Small intestine (tissue), 7 donors: Measurements from ENCODE around the gene SEMA4G. TPM values are rescaled to one million over a fixed set of nuclear protein-coding genes. Genes with fewer than 3 reads are reported as not detected.

ENCODE experiments used
- DNase-seq, 2 donors: peaks; one replicate each; pipeline versions ENCODE4 v3.0.0 to v3.0.0-alpha.2; 2013
- FAIRE-seq: peaks from 2 replicates; lab custom pipeline; 2012; peaks lifted over from hg19 to GRCh38; lab: Jason Lieb, UNC
- H3K27ac ChIP-seq, 3 donors: one replicate each; pipeline ENCODE4 v1.5.1; 2013; ENCODE audit warnings: low read length in 2 of 3, mild to moderate bottlenecking in 2 of 3, control low read depth in 1 of 3, inconsistent platforms in 1 of 3, low read depth in 1 of 3, moderate library complexity in 1 of 3
- H3K27me3 ChIP-seq, 3 donors: one replicate each; pipeline ENCODE4 v1.6.1; 2013; ENCODE audit warnings: low read length in 3 of 3, inconsistent platforms in 1 of 3; ENCODE audit not compliant: control insufficient read depth in 3 of 3, insufficient read depth in 3 of 3
- H3K36me3 ChIP-seq, 3 donors: one replicate each; pipeline ENCODE4 v1.6.1; 2013; ENCODE audit warnings: low read length in 3 of 3, inconsistent platforms in 1 of 3, low read depth in 1 of 3, mild to moderate bottlenecking in 1 of 3, moderate library complexity in 1 of 3; ENCODE audit not compliant: control insufficient read depth in 3 of 3, insufficient read depth in 2 of 3
- H3K4me1 ChIP-seq, 3 donors: one replicate each; pipeline ENCODE4 v1.6.1; 2013; ENCODE audit warnings: low read length in 2 of 3, inconsistent platforms in 1 of 3, low read depth in 1 of 3, mild to moderate bottlenecking in 1 of 3, moderate library complexity in 1 of 3; ENCODE audit not compliant: control insufficient read depth in 3 of 3, insufficient read depth in 2 of 3
- H3K4me3 ChIP-seq, 3 donors: one replicate each; pipeline ENCODE4 v1.5.1; 2013; ENCODE audit warnings: low read length in 3 of 3, control low read depth in 1 of 3, inconsistent platforms in 1 of 3, low read depth in 1 of 3, mild to moderate bottlenecking in 1 of 3, moderate library complexity in 1 of 3
- H3K9me3 ChIP-seq, 2 donors: one replicate each; pipeline ENCODE4 v1.6.1; 2013; ENCODE audit warnings: low read depth in 1 of 2, low read length in 1 of 2; ENCODE audit not compliant: control insufficient read depth in 2 of 2, insufficient read depth in 1 of 2
- WGBS, 3 donors: extraction: QIAGEN DNeasy Blood & Tissue Kit; methylation state at CpG; one replicate each; pipeline ENCODE4 v1.1.7; 2013; 5-methylcytosine and 5-hydroxymethylcytosine counted together
- polyA plus RNA-seq, 4 donors: library from polyadenylated mRNA; stranded (reverse) in 3 of 4; unstranded in 1 of 4; fragments of 200-250 nt in 3 of 4; fragments of 120-200 nt in 1 of 4; gene quantifications; one replicate each; pipeline versions ENCODE4 v1.2.1 to v1.2.3, GENCODE V29; 2013
- donor health status: healthy with polysubstance abuse.
- donor health status: control.
- donor health status: control.
- donor health status: Bipolar disorder and iron deficiency.
- donor health status: healthy.

The SEMA4G gene
- polyA plus RNA-seq, 4 donors: 44.9 to 153 (median 104) TPM

DNA sequence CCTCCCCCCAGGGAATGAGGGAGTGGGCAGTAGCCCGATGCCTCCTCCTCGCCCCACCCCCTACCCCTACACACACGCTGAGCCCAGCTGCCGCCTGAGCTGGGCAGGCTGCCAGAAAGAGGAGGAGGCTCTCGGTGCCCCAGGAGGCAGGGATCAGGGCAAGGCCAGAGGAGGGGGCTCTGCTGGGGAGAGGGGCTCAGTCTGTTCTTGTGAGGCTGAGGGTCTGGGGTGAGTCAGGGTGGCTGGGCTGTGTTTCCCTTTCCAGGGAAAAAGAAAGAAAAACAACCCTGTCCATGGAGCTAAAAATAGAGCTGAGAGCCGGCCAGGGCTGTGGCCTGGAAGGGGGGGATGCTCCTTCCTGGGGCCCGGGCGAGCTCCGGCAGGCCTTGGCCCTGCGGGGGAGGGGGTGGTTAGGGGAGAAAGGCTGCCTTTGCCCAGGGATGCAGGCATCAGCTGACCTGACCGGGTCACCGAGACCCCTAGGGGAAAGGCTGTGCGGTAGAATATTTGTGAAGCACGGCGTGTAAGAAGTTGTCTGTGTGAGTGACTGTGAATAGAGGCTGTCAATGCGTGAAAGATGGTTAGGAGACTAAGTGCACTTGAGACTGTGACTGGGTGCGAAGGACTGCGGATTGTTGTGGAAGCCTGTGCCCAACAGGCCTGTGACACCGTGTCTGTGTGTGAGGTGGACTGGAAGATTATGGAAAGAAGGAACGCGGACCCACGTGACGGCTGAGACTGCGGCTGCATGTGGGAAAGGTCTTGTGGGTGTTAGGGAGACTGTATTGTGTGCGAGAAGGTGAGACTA lies 29.1 kb downstream of the SEMA4G start:
- 3 to 5% (median 4%) methylated on average over 23 to 25 of the region's 25 CpGs for WGBS, 3 donors
- peak overlapping the region; percentile 84 to 96 (median 93) for H3K27ac ChIP-seq
- H3K36me3 ChIP-seq: peaks cover 0 to 32% (median 5%) of the 10 kb centered on the region in 3 donors
- DNase-seq (peak; percentile 85 to 93), FAIRE-seq (no peak)
- H3K27me3 ChIP-seq: no peaks in the 10 kb centered on the region
- H3K9me3 ChIP-seq: no peaks in the 10 kb centered on the region
- peak overlapping the region; percentile 66 to 86 (median 84) for H3K4me3 ChIP-seq
- H3K4me1 ChIP-seq: peaks cover 3 to 34% (median 3%) of the 10 kb centered on the region in 3 donors

- peaks cover 2 to 34% (median 6%) of the 10 kb centered on the region in 3 donors for H3K36me3 ChIP-seq
- WGBS, 3 donors: 0 to 1% (median 1%) methylated on average over 53 to 83 of the region's 83 CpGs
- peaks cover 3 to 34% (median 3%) of the 10 kb centered on the region in 3 donors for H3K4me1 ChIP-seq
- no peaks in the 10 kb centered on the region for H3K27me3 ChIP-seq
- peak overlapping the region; percentile 76 to 86 (median 84) for H3K4me3 ChIP-seq
- DNase-seq (peak; percentile 67 to 90), FAIRE-seq (no peak)
- peak overlapping the region; percentile 84 to 96 (median 93) for H3K27ac ChIP-seq
- H3K9me3 ChIP-seq: no peaks in the 10 kb centered on the region
These were observed 29.9 kb downstream of the SEMA4G start for GRCh38 chr10:100998991-100999741.

DNA sequence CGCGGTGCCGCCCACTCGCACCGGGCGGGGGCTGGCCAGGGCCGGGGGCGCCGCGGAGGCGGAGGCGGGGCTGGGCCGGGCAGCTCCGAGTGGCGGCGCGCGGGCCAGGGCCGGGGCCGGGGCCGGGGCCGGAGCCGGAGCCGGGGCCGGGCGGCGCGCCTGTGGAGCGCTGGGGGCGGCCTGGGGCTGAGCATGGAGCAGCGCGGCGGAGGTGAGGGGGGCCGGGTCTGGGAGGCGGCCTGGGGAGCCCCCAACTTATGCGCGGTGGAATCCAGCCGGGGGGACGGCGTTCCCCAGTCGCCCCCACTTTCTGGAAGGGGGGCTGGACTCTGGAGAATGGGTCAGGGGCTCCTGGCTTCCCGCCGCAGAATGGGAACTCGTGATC lies 30.4 kb downstream of the SEMA4G start, which contains the start of gene LZTS2:
TSS of gene LZTS2 (plus strand) at position 67 of the 385 bp plus-strand sequence. CDS start 2,731 bp downstream, outside the sequence.
- peaks cover 3 to 33% (median 6%) of the 10 kb centered on the region in 3 donors for H3K36me3 ChIP-seq
- no peaks in the 10 kb centered on the region for H3K9me3 ChIP-seq
- peak within 1 kb of the TSS; percentile 76 to 86 (median 84) for H3K4me3 ChIP-seq
- WGBS, 3 donors: 0 to 3% (median 1%) methylated on average over 11 to 44 of the region's 44 CpGs
- H3K4me1 ChIP-seq: peaks cover 3 to 34% (median 3%) of the 10 kb centered on the region in 3 donors
- H3K27ac ChIP-seq: peak within 1 kb of the TSS; percentile 84 to 96 (median 95)
- FAIRE-seq (no peak), DNase-seq (peak in 1 of 2 donors; percentile 44)
- H3K27me3 ChIP-seq: no peaks in the 10 kb centered on the region

GRCh38 chr10:101000127-101000914 lies 31.0 kb downstream of the SEMA4G start:
- peak; percentile 37 to 70 for DNase-seq
- no peak for FAIRE-seq
- Histone ChIP-seq H3K27ac (peak overlapping the region; percentile 77 to 95 (median 90)), H3K36me3 (peaks cover 3 to 37% (median 6%) of the 10 kb centered on the region in 3 donors), H3K4me3 (peak overlapping the region; percentile 58 to 86 (median 76)), H3K27me3 (no peaks in the 10 kb centered on the region), H3K4me1 (peaks cover 3 to 34% (median 3%) of the 10 kb centered on the region in 3 donors), H3K9me3 (no peaks in the 10 kb centered on the region)
- WGBS, 3 donors: 13 to 27% (median 16%) methylated on average over 17 to 19 of the region's 19 CpGs

DNA sequence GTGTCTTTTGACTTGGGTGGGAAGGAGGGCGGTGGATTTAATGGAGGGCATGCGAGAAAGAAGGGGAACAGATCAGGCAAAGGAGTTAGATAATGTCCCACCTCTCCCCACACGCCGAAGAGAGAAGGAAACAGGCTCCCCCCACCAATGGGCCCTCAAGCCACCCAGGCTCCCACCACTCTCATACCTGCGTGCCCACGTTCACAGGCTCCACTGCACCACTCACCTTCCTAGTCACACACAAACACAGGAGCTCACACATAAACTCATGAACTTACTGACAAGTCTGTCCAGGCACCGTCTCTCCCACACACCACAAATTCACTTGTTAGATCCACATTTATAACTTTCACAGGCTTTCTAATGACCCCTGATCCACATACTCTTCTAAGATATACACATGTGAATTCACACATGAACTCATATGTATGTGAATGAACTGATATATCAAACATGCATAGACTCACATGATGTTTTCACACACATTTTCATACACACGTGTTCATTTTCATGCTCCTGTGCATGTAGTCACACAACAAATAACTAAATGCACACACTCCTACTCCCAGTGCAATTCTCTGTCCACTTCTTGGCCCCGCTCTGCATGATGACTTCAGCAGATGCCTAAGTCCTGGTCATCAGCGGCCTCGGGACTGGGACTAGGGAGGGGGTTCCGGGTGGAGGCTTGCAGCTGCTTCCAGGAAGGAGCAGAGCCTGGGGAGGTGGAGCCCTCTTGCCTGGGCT lies 31.8 kb downstream of the SEMA4G start:
- DNase-seq: peak; percentile 38 to 84
- 38 to 52% (median 43%) methylated on average over 12 of the region's 12 CpGs for WGBS, 3 donors
- FAIRE-seq: no peak

GRCh38 chr10:101001659-101002035 lies 32.3 kb downstream of the SEMA4G start:
- DNase-seq: no peak
- 63 to 81% (median 75%) methylated on average over 5 of the region's 5 CpGs for WGBS, 3 donors

More for the DNA sequence above, 31.8 kb downstream of the SEMA4G start:
- peak overlapping the region in 2 of 3 donors; percentile 58 to 86 for H3K4me3 ChIP-seq
- no peaks in the 10 kb centered on the region for H3K9me3 ChIP-seq
- H3K4me1 ChIP-seq: peaks cover 3 to 37% (median 3%) of the 10 kb centered on the region in 3 donors
- peaks cover 3 to 44% (median 6%) of the 10 kb centered on the region in 3 donors for H3K36me3 ChIP-seq
- no peaks in the 10 kb centered on the region for H3K27me3 ChIP-seq
- peak overlapping the region; percentile 77 to 95 (median 90) for H3K27ac ChIP-seq

DNA sequence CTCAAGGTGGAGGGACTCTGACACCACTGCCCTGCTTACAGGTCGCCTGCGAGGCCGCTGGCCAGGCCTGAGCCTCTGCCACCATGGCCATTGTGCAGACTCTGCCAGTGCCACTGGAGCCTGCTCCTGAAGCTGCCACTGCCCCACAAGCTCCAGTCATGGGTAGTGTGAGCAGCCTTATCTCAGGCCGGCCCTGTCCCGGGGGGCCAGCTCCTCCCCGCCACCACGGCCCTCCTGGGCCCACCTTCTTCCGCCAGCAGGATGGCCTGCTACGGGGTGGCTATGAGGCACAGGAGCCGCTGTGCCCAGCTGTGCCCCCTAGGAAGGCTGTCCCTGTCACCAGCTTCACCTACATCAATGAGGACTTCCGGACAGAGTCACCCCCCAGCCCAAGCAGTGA lies 33.2 kb downstream of the SEMA4G start:
- Histone ChIP-seq H3K27me3 (no peaks in the 10 kb centered on the region), H3K36me3 (peaks cover 4 to 58% (median 6%) of the 10 kb centered on the region in 3 donors), H3K27ac (peak overlapping the region in 1 of 3 donors; percentile 90), H3K4me3 (no peak overlapping the region), H3K4me1 (peaks cover 0 to 42% (median 0%) of the 10 kb centered on the region in 3 donors), H3K9me3 (no peaks in the 10 kb centered on the region)
- FAIRE-seq (no peak), DNase-seq (no peak)
- WGBS, 3 donors: 85 to 92% (median 85%) methylated on average over 11 of the region's 11 CpGs

More at GRCh38 chr10:101001659-101002035, 32.3 kb downstream of the SEMA4G start:
- Histone ChIP-seq H3K27ac (peak overlapping the region in 2 of 3 donors; percentile 90 to 95), H3K4me1 (peaks cover 0 to 36% (median under 1%) of the 10 kb centered on the region in 3 donors), H3K27me3 (no peaks in the 10 kb centered on the region), H3K4me3 (peak overlapping the region in 1 of 3 donors; percentile 14), H3K9me3 (no peaks in the 10 kb centered on the region), H3K36me3 (peaks cover 3 to 50% (median 6%) of the 10 kb centered on the region in 3 donors)
- no peak for FAIRE-seq
